Measurements from ENCODE around the gene RASSF6. TPM values are rescaled to one million over a fixed set of nuclear protein-coding genes. Genes with fewer than 3 reads are reported as not detected.

Gene RASSF6
- total RNA-seq, 2 experiments from 2014 or later = 0.06 TPM; not detected in 1

DNA sequence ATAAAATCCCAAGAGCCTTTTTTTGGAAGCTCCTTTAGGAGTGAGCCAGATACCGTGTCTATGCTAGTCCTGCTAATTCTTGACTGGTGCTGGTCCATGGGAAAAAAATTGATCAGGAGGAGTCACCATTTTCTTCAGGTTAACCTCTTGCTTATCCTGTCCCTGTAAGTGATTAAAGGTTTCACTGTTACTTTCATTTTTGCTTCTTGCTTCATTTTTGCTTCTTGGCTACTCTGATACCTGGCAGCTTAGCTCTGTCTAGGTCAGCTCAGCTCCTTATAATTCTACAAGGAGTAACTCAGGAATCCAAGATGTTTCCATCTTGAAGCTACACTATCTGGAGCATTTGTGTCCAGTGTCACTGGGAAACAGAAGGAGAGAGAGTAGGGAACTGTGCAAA is 93.0 kb downstream of the RASSF6 start:
- no peaks in the 10 kb centered on the region for H3K36me3 Mint-ChIP-seq
- H3K4me3 Mint-ChIP-seq = no peak overlapping the region

DNA sequence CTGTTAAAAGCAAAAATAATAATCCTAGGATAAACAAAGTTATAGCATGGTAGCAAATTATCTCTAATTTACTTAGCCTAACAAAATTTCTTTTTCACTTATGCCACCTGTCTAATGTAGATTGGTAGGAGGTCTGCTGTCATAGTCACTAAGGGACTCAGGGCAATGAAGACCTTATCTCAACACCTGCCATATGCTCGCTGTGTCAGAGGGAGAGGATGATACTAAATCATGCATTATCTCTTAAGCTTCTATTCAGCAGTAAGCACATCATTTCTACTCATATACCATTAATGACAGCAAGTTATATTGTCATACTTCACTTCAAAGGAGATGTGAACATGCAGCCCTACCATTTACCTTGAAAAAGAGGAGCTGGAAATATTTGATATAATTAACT is 94.6 kb downstream of the RASSF6 start:
- Mint-ChIP-seq H3K36me3 (no peaks in the 10 kb centered on the region), H3K4me3 (no peak overlapping the region), H3K4me1 (no peaks in the 10 kb centered on the region), H3K27me3 (peaks cover 3% of the 10 kb centered on the region), H3K9me3 (no peaks in the 10 kb centered on the region), H3K27ac (no peak overlapping the region)
- DNase-seq (no peak), ATAC-seq (ENCODE audit: low read depth) (no peak)
- POLR2A ChIA-PET = no interaction called here

More for the DNA sequence above, 93.0 kb downstream of the RASSF6 start:
- no peak for DNase-seq
- ATAC-seq (ENCODE audit: low read depth) = no peak
- POLR2A ChIA-PET = no interaction called here
- Mint-ChIP-seq H3K27me3 (peaks cover 2% of the 10 kb centered on the region), H3K9me3 (no peaks in the 10 kb centered on the region), H3K27ac (no peak overlapping the region), H3K4me1 (no peaks in the 10 kb centered on the region)

DNA sequence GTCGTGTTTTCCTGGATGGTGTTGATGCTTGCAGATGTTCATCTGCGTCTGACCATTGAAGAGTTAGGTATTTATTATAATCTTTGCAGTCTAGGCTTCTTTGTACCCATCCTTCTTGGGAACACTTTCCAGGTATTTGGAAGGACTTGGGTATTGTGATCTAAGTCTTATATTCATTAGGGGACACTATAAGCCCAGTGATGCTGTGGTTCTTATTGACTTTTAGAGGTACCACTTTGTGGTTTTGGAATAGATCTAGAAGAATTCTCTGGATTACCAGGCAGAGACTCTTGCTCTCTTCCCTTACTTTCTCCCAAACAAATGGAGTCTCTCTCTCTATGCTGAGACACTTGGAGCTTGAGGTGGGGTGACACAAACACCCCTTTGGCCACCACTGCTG is 97.1 kb downstream of the RASSF6 start:
- Mint-ChIP-seq H3K27ac (no peak overlapping the region), H3K4me1 (no peaks in the 10 kb centered on the region), H3K36me3 (no peaks in the 10 kb centered on the region), H3K27me3 (peaks cover 8% of the 10 kb centered on the region), H3K9me3 (no peaks in the 10 kb centered on the region), H3K4me3 (no peak overlapping the region)
- DNase-seq (no peak), ATAC-seq (ENCODE audit: low read depth) (no peak)
- POLR2A ChIA-PET = no interaction called here

Other genes with a start within 250 kb of the RASSF6 start
- not detected for gene ALB, start 216.1 kb downstream of the RASSF6 start, total RNA-seq
- not detected for gene AFP, start 184.2 kb downstream of the RASSF6 start, total RNA-seq
- gene AFM, start 138.7 kb downstream of the RASSF6 start, total RNA-seq = not detected
- 1 to 10 TPM; 2.2 to 2.3 TPM for gene CXCL8, start 120.1 kb upstream of the RASSF6 start, total RNA-seq
- not detected for gene CXCL6, start 216.2 kb upstream of the RASSF6 start, total RNA-seq
- gene PF4V1, start 232.9 kb upstream of the RASSF6 start, total RNA-seq = not detected
- gene CXCL1, start 249.0 kb upstream of the RASSF6 start, total RNA-seq = not detected

Data from activated naive CD8-positive, alpha-beta T cell treated with anti-CD3 and anti-CD28 coated beads, Interleukin-2, amount 10 ng/mL, durations not matched to agents 7 days and 5 days (primary cell).